ENCODE data around the gene ZNF439. TPM values are rescaled to one million over a fixed set of nuclear protein-coding genes. Genes with fewer than 3 reads are reported as not detected.
"Not testable (repeated sequence)": the region's sequence is repeated elsewhere in the genome, so short reads cannot be mapped to it uniquely, and the experiment has no call there.

The ZNF439 gene
- total and polyA plus RNA-seq, 10 of the 15 experiments (the other 5 are each of a cell fraction or from before 2014, with no cell fraction given): 0.43 to 2.5 (median 1.2) TPM

GRCh38 chr19:11843722-11844121 lies 4.8 kb upstream of the ZNF439 start:
- in situ Hi-C loops (cut with MboI): no loop called here
- CTCF ChIA-PET: no interaction called here

GRCh38 chr19:11847615-11848014 lies 911 bp upstream of the ZNF439 start:
- H3K79me2 ChIP-seq (ENCODE audit: control insufficient read depth, insufficient read depth, low read length); H4K20me1 ChIP-seq (ENCODE audit: control insufficient read depth, insufficient read depth); RAD21 ChIA-PET (ENCODE audit: unreplicated experiment); H3K4me3 ChIP-seq; H3K9me3 ChIP-seq (replicated peaks; ENCODE audit: control insufficient read depth, insufficient read depth, low read length); H3K4me1 ChIP-seq (ENCODE audit: control insufficient read depth, insufficient read depth, low read length); DNase-seq (ENCODE audit: low read depth, low spot score); POLR2A ChIA-PET; ATAC-seq; BruUV-seq (replicated peaks); H3K36me3 ChIP-seq (ENCODE audit: control insufficient read depth in 2 of 2, insufficient read depth in 2 of 2, low read length in 1 of 2); H2AFZ ChIP-seq (ENCODE audit: control insufficient read depth, low read depth, low read length); SMC1A ChIA-PET (ENCODE audit: uncharacterized antibody, unreplicated experiment); H3K4me2 ChIP-seq (ENCODE audit: control insufficient read depth, insufficient read depth); in situ Hi-C loops (cut with MboI); H3K9ac ChIP-seq (ENCODE audit: control insufficient read depth, insufficient read depth, low read length); FAIRE-seq; CTCF ChIA-PET; intact Hi-C loops (cut with micrococcal nuclease; ENCODE audit: unreplicated experiment); H3K27ac ChIP-seq (ENCODE audit: control insufficient read depth, insufficient read depth); H3K27me3 ChIP-seq (replicated peaks in 1 of 2; ENCODE audit: control insufficient read depth in 2 of 2, insufficient read depth in 2 of 2, low read length in 1 of 2): not testable (repeated sequence)
- WGBS (ENCODE audit: insufficient coverage, insufficient replicate concordance, low lambda C conversion rate, missing lambda C conversion rate): 83% methylated on average over 6 of the region's 6 CpGs

More at GRCh38 chr19:11843722-11844121, 4.8 kb upstream of the ZNF439 start:
- no peaks in the 10 kb centered on the region for H3K27me3 ChIP-seq (replicated peaks in 1 of 2; ENCODE audit: control insufficient read depth in 2 of 2, insufficient read depth in 2 of 2, low read length in 1 of 2)
- BruUV-seq (replicated peaks): no TSS peak
- ChIA-PET SMC1A (ENCODE audit: uncharacterized antibody, unreplicated experiment) (no interaction called here), RAD21 (ENCODE audit: unreplicated experiment) (no interaction called here), POLR2A (no interaction called here)
- H4K20me1 ChIP-seq (ENCODE audit: control insufficient read depth, insufficient read depth): no peaks in the 10 kb centered on the region
- no peak overlapping the region for H2AFZ ChIP-seq (ENCODE audit: control insufficient read depth, low read depth, low read length)
- no peaks in the 10 kb centered on the region for H3K36me3 ChIP-seq (ENCODE audit: control insufficient read depth in 2 of 2, insufficient read depth in 2 of 2, low read length in 1 of 2)
- no peak for TF ChIP-seq RELB (IDR thresholded peaks at IDR 0.05; ENCODE audit: low read depth)
- TF ChIP-seq, protein P1, sequence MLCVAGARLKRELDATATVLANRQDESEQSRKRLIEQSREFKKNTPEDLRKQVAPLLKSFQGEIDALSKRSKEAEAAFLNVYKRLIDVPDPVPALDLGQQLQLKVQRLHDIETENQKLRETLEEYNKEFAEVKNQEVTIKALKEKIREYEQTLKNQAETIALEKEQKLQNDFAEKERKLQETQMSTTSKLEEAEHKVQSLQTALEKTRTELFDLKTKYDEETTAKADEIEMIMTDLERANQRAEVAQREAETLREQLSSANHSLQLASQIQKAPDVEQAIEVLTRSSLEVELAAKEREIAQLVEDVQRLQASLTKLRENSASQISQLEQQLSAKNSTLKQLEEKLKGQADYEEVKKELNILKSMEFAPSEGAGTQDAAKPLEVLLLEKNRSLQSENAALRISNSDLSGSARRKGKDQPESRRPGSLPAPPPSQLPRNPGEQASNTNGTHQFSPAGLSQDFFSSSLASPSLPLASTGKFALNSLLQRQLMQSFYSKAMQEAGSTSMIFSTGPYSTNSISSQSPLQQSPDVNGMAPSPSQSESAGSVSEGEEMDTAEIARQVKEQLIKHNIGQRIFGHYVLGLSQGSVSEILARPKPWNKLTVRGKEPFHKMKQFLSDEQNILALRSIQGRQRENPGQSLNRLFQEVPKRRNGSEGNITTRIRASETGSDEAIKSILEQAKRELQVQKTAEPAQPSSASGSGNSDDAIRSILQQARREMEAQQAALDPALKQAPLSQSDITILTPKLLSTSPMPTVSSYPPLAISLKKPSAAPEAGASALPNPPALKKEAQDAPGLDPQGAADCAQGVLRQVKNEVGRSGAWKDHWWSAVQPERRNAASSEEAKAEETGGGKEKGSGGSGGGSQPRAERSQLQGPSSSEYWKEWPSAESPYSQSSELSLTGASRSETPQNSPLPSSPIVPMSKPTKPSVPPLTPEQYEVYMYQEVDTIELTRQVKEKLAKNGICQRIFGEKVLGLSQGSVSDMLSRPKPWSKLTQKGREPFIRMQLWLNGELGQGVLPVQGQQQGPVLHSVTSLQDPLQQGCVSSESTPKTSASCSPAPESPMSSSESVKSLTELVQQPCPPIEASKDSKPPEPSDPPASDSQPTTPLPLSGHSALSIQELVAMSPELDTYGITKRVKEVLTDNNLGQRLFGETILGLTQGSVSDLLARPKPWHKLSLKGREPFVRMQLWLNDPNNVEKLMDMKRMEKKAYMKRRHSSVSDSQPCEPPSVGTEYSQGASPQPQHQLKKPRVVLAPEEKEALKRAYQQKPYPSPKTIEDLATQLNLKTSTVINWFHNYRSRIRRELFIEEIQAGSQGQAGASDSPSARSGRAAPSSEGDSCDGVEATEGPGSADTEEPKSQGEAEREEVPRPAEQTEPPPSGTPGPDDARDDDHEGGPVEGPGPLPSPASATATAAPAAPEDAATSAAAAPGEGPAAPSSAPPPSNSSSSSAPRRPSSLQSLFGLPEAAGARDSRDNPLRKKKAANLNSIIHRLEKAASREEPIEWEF (IDR thresholded peaks at IDR 0.05; ENCODE audit: insufficient replicate concordance, low read depth, low read length): no peak
- no peak for TF ChIP-seq TCF7 (IDR thresholded peaks at IDR 0.05; ENCODE audit: borderline replicate concordance)
- no peak for TF ChIP-seq FOS (IDR thresholded peaks at IDR 0.05; ENCODE audit: borderline replicate concordance, extremely low read depth, insufficient read length)
- no peak for TF ChIP-seq MXI1 (IDR thresholded peaks at IDR 0.05; ENCODE audit: low read depth, low read length)
- intact Hi-C loops (cut with micrococcal nuclease; ENCODE audit: unreplicated experiment): no loop called here
- 77% methylated on average over 2 of the region's 2 CpGs for WGBS (ENCODE audit: insufficient coverage, insufficient replicate concordance, low lambda C conversion rate, missing lambda C conversion rate)
- no peaks in the 10 kb centered on the region for H3K79me2 ChIP-seq (ENCODE audit: control insufficient read depth, insufficient read depth, low read length)
- no peak for FAIRE-seq
- ATAC-seq: no peak
- H3K27ac ChIP-seq (ENCODE audit: control insufficient read depth, insufficient read depth): no peak overlapping the region
- H3K4me3 ChIP-seq: no peak overlapping the region
- peaks cover 3% of the 10 kb centered on the region for H3K9me3 ChIP-seq (replicated peaks; ENCODE audit: control insufficient read depth, insufficient read depth, low read length)
- no peak for DNase-seq (ENCODE audit: low read depth, low spot score)
- no peak overlapping the region for H3K9ac ChIP-seq (ENCODE audit: control insufficient read depth, insufficient read depth, low read length)
- H3K4me2 ChIP-seq (ENCODE audit: control insufficient read depth, insufficient read depth): no peak overlapping the region
- 0 out of 2 replicates have a peak, but pooled peaks cover 3% of the 10 kb centered on the region for H3K4me1 ChIP-seq (ENCODE audit: control insufficient read depth, insufficient read depth, low read length)

All from GM12878 (cell line).